ENCODE measurements around the gene ARRDC3.
"Not testable (repeated sequence)": the region's sequence is repeated elsewhere in the genome, so short reads cannot be mapped to it uniquely, and the experiment has no call there.

Gene ARRDC3

GRCh38 chr5:91359962-91360609, 23.0 kb downstream of the ARRDC3 start:
- DNase-seq (ENCODE audit: low spot score) = no peak

DNA sequence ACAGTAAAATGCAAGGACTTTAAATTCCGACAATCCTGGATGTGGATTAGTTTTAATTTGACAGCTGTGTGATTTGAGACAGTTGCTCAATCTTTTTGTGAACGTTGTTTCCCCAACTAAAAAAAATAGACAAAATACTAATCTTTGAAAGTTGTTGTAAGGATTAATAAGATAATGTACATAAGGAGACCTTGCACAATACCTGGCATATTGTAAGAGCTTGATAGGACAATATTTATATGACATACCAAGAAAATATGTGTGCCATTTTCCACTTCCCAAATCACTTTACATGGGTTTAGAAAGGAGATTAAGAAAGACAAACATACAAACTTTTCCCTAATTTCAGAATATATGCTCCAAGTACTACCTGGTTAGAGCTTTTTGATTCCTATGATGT, 25.3 kb downstream of the ARRDC3 start:
- DNase-seq (ENCODE audit: low spot score) = no peak

GRCh38 chr5:91357012-91357634, 26.0 kb downstream of the ARRDC3 start:
- no peak for DNase-seq (ENCODE audit: low spot score)

- DNase-seq (ENCODE audit: low spot score) = not testable (repeated sequence)
Measured at GRCh38 chr5:91354867-91355266, 28.2 kb downstream of the ARRDC3 start.

- DNase-seq (ENCODE audit: low spot score) = no peak
Measured at GRCh38 chr5:91352831-91353695, 30.1 kb downstream of the ARRDC3 start.

GRCh38 chr5:91345461-91345860, 37.7 kb downstream of the ARRDC3 start:
- DNase-seq (ENCODE audit: low spot score) = no peak

- DNase-seq (ENCODE audit: low spot score) = not testable (repeated sequence)
Measured at GRCh38 chr5:91344661-91345200, 38.4 kb downstream of the ARRDC3 start.

DNA sequence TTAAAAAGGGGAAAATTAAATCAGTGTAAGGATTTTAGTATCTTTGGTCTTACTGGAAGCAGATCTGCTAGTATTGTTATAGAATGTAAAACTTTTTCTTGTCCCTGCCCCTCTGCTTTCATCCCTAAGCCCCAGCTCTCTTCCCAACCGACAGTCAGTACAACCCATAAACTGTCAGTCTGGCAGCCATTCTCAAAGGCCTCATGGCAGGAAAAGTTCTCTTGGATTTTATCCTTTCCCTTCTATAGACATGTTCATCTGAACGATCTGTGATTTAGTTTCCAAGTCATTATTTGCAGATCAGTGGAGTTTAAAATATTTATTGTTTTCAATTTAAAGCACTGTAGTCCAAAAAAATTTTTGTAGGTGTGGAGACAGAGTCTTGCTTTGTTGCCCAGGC, 39.2 kb downstream of the ARRDC3 start:
- DNase-seq (ENCODE audit: low spot score) = no peak

GRCh38 chr5:91342931-91343330, 40.2 kb downstream of the ARRDC3 start:
- not testable (repeated sequence) for DNase-seq (ENCODE audit: low spot score)

GRCh38 chr5:91341154-91341553, 42.0 kb downstream of the ARRDC3 start:
- no peak for DNase-seq (ENCODE audit: low spot score)

GRCh38 chr5:91340532-91340931, 42.6 kb downstream of the ARRDC3 start:
- no peak for DNase-seq (ENCODE audit: low spot score)

DNA sequence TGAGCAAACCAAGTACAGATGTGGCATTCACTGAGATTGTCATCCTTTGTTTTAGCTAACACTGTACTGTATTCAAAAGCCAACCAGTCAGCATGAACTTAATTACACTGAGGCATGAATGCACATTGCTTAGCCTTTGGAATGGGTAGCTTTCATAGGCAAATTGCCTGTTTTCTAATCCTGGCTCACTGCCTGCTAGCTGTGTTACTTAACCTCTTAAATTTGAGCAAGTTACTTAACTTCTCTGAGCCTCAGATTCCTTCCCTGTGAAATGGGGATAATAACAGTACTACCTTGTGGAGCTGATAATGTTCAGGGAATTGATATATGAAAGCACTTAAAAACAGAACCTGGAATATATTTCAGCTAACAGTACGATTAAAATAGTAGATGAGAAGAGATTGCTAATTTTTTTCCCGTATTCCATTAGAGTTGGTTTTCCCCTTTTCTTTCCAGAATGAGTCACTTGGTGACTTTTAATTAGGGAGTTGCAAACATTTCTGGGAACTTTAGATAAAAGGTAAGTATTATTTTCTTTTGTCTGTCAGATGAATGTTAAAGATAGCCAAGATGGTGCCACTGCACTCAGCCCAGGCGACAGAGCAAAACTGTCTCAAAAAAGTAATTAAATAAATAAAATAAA, 43.9 kb downstream of the ARRDC3 start:
- DNase-seq (ENCODE audit: low spot score) = no peak

- no peak for DNase-seq (ENCODE audit: low spot score)
Measured at GRCh38 chr5:91332267-91333045, 50.7 kb downstream of the ARRDC3 start.

DNA sequence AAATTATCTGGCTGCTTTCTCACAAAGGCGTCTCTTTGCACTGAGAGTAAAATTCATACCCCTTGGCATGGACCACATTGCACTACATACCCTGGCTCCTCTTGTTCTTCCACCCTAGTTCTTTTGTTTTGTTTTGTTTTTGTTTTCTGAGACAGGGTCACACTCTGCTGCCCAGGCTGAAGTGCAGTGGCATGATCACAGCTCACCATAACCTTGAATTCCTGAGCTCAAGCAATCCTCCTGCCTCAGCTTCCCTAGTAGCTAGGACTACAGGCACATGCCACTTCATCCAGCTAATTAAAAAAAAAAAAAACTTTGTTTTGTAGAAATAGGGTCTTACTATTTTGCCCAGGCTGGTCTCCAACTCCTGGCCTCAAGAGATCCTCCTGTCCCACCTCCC, 51.4 kb downstream of the ARRDC3 start:
- no peak for DNase-seq (ENCODE audit: low spot score)

- no peak for DNase-seq (ENCODE audit: low spot score)
Measured at GRCh38 chr5:91329283-91329682, 53.8 kb downstream of the ARRDC3 start.

DNA sequence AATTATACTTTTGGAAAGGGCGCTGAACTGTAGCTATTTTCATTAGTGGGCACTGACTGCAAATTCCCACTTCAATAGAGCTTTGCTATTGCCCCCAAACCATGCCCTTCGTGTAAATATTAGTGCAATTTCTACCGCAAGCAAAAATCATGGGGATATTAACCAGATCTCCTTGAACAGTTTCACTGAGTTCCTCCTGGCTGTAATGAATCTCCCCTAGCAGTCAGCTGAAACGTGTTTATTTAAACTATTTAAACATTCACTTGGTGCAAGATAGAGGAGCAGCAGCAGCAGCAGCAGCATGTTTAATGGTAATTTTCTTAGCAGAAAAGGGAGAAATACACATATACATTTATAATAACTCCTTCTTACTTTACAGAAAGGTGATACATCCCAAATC, 54.4 kb downstream of the ARRDC3 start:
- DNase-seq (ENCODE audit: low spot score) = no peak

DNA sequence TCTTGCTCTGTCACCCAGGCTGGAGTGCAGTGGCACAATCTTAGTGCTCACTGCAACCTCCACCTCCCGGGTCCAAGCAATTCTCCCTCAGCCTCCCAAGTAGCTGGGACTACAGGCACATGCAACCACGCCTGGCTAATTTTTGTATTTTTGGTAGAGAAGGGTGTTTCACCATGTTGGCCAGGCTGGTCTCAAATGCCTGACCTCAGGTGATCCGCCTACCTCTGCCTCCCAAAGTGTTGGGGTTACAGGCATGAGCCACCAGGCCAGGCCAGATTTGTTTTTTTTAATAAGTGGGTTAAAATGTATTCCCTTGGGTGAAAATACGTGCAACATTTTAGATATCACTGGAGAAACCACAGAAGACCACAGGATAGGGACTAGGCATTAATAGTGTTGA, 60.1 kb downstream of the ARRDC3 start:
- not testable (repeated sequence) for DNase-seq (ENCODE audit: low spot score)

DNA sequence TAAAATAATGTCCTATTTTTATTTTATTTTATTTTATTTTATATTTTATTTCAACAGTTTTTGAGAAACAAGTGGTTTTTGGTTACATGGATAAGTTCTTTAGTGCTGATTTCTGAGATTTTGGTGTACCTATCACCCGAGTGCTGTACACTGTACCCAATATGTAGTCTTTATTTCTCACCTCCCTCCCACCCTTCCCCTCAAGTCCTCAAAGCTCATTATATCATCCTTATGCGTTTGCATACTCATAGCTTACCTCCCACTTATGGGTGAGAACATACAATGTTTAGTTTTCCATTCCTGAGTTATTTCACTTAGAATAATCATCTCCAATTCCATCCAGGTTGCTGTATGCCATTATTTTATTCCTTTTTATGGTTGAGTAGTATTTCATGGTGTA, 63.5 kb downstream of the ARRDC3 start:
- DNase-seq (ENCODE audit: low spot score) = no peak

DNA sequence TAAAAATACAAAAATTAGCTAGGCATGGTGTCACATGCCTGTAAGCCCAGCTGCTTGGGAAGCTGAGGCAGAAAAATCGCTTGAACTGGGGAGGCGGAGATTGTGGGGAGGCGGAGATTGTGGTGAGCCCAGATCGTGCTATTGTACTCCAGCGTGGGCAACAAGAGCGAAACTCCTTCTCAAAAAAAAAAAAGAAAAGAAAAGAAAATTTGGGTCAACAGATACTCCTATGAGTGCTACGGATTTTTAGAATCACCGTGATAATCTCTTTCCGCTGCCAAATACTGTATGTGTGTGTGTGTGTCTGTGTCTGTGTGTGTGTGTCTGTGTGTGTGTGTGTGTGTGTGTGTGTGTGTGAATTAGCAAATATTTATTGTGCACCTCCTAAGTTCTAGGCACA, 64.4 kb downstream of the ARRDC3 start:
- DNase-seq (ENCODE audit: low spot score) = no peak
